GM12891 (cell line): ENCODE results near the gene CDH4.

Experiments used
- POLR2A ChIP-seq: IDR thresholded peaks from 2 replicates; pipeline ENCODE4 v1.6.1; 2011; ENCODE audit warnings: low read depth, low read length, control low read depth
- POLR2AphosphoS5 ChIP-seq: IDR thresholded peaks from 2 replicates; pipeline ENCODE4 v1.6.1; 2011; ENCODE audit warnings: low read depth, low read length, control low read depth
- POU2F2 ChIP-seq: IDR thresholded peaks from 2 replicates; pipeline ENCODE4 v1.6.1; 2011; ENCODE audit warnings: low read depth, mild to moderate bottlenecking, control low read depth, low read length, moderate library complexity
- TAF1 ChIP-seq: IDR thresholded peaks from 2 replicates; pipeline ENCODE4 v1.6.1; 2011; ENCODE audit warnings: low read depth, low read length, control low read depth

DNA sequence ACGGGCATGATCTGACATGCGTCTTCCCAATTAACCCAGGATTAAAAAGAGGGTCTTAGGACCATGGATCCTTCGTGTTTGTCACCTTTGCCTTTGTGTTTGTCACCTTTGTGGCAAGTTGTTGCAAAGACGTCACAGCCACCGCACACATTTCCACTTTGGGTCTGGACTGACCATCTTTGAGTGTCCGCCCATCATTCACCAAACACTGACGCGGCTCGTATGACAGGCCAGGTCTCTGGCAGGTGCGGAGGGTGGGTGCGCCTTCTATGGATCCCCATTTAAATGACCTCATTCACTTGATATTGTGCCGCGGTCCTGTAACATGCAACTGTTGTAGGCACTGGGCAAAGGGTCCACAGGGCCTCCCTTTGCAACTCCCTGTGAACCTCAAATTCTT is 409.5 kb downstream of the CDH4 start:
- no peak for TF ChIP-seq POLR2A
- TF ChIP-seq POLR2AphosphoS5 = no peak
- no peak for TF ChIP-seq TAF1
- TF ChIP-seq POU2F2 = no peak
